HepG2 (cell line): ENCODE results near the gene ZNF687.

ENCODE experiments used
- ATF1 ChIP-seq: IDR thresholded peaks from 2 replicates; pipeline ENCODE4 v1.6.1; 2016; ENCODE audit warnings: mild to moderate bottlenecking, control low read depth
- ATF2 ChIP-seq: sonication (generic); formaldehyde crosslinking; IDR thresholded peaks from 2 replicates; pipeline ENCODE4 v1.4.0; 2020; ENCODE audit warnings: missing genetic modification reagents
- BRD4 ChIP-seq: sonication (generic); formaldehyde crosslinking; IDR thresholded peaks from 2 replicates; pipeline ENCODE4 v1.4.0; 2020; ENCODE audit warnings: missing genetic modification reagents
- RAD21 ChIP-seq: fragments of 450-650 bp; formaldehyde crosslinking; IDR thresholded peaks from 2 replicates; pipeline ENCODE4 v1.5.0; 2020; ENCODE audit warnings: mild to moderate bottlenecking
- SP4 ChIP-seq: sonication (generic); formaldehyde crosslinking; IDR thresholded peaks from 2 replicates; pipeline ENCODE4 v1.8.1; 2023; ENCODE audit warnings: mild to moderate bottlenecking, missing genetic modification reagents
- SRF ChIP-seq: IDR thresholded peaks from 2 replicates; pipeline ENCODE4 v1.6.1; 2011; ENCODE audit warnings: mild to moderate bottlenecking, low read depth, low read length, moderate library complexity
- ZBTB44 ChIP-seq: sonication (generic); formaldehyde crosslinking; IDR thresholded peaks from 2 replicates; pipeline ENCODE4 v1.4.0; 2020; ENCODE audit warnings: missing genetic modification reagents
- ZSCAN5A ChIP-seq: sonication (generic); formaldehyde crosslinking; IDR thresholded peaks from 2 replicates; pipeline ENCODE4 v1.8.0; 2022; ENCODE audit warnings: mild to moderate bottlenecking, missing genetic modification reagents, borderline replicate concordance

GRCh38 chr1:151237678-151238466 is 44.2 kb upstream of the ZNF687 start:
- TF ChIP-seq ATF1 (no peak), ZSCAN5A (CRISPR knock-in tag) (no peak), ZBTB44 (CRISPR knock-in tag) (no peak), SRF (no peak), SP4 (CRISPR knock-in tag) (no peak), ATF2 (CRISPR knock-in tag) (no peak), BRD4 (no peak), RAD21 (CRISPR knock-in tag) (no peak)
